ENCODE measurements around the gene EGF.
"Not testable (repeated sequence)": the region's sequence is repeated elsewhere in the genome, so short reads cannot be mapped to it uniquely, and the experiment has no call there.

EGF gene

GRCh38 chr4:109931318-109931717 lies 18.6 kb downstream of the EGF start:
- no peak for DNase-seq
- Histone ChIP-seq H3K9me3 (ENCODE audit: insufficient read depth, low read depth, low read length) (no peaks in the 10 kb centered on the region), H2BK5ac (ENCODE audit: low read depth, low read length, poor library complexity) (no peak overlapping the region), H3K79me2 (ENCODE audit: control insufficient read depth, insufficient read depth, low read length, poor library complexity) (no peaks in the 10 kb centered on the region), H2BK12ac (ENCODE audit: low read length) (no peak overlapping the region), H3K9ac (ENCODE audit: low read length) (no peak overlapping the region), H4K91ac (ENCODE audit: low read depth, low read length) (no peak overlapping the region), H3K4me1 (ENCODE audit: control insufficient read depth in 1 of 2, insufficient read depth in 2 of 2, low read length in 2 of 2) (peaks cover 0 to 3% of the 10 kb centered on the region in 2 experiments), H3K4ac (ENCODE audit: low read depth, low read length) (no peak overlapping the region), H4K12ac (ENCODE audit: low read depth, low read length) (no peak overlapping the region), H2AFZ (ENCODE audit: insufficient read depth, low read length, poor library complexity) (no peak overlapping the region), H3K14ac (ENCODE audit: low read length) (no peak overlapping the region), H2BK120ac (ENCODE audit: insufficient read depth, low read length, poor library complexity) (no peak overlapping the region), H3K4me3 (ENCODE audit: low read depth, low read length) (no peak overlapping the region), H3K27ac (ENCODE audit: low read depth, low read length) (no peak overlapping the region), H4K8ac (ENCODE audit: low read depth, low read length) (no peak overlapping the region), H3K23ac (ENCODE audit: low read length) (no peak overlapping the region), H3K27me3 (ENCODE audit: insufficient read depth, low read length) (no peaks in the 10 kb centered on the region), H3K36me3 (ENCODE audit: control insufficient read depth in 1 of 2, insufficient read depth in 2 of 2, low read length in 2 of 2) (no peaks in the 10 kb centered on the region), H3K4me2 (ENCODE audit: low read length) (no peak overlapping the region), H3K79me1 (ENCODE audit: low read length) (no peaks in the 10 kb centered on the region), H2AK5ac (ENCODE audit: low read length) (no peak overlapping the region), H3K18ac (ENCODE audit: low read length) (no peak overlapping the region)
- no CpG with 5 or more reads among the region's 4 CpGs for WGBS (ENCODE audit: extremely low coverage, insufficient coverage, insufficient read length)

- H3K9ac ChIP-seq (ENCODE audit: low read length); H2BK120ac ChIP-seq (ENCODE audit: insufficient read depth, low read length, poor library complexity); H4K12ac ChIP-seq (ENCODE audit: low read depth, low read length): not testable (repeated sequence)
These were observed 24.7 kb downstream of the EGF start for GRCh38 chr4:109937352-109937751.

GRCh38 chr4:109939190-109939589 lies 26.5 kb downstream of the EGF start:
- Histone ChIP-seq H2BK12ac (ENCODE audit: low read length) (no peak overlapping the region), H4K8ac (ENCODE audit: low read depth, low read length) (no peak overlapping the region), H3K23ac (ENCODE audit: low read length) (no peak overlapping the region), H2BK120ac (ENCODE audit: insufficient read depth, low read length, poor library complexity) (no peak overlapping the region), H3K9ac (ENCODE audit: low read length) (no peak overlapping the region), H3K27ac (ENCODE audit: low read depth, low read length) (no peak overlapping the region), H2BK5ac (ENCODE audit: low read depth, low read length, poor library complexity) (no peak overlapping the region), H3K4me2 (ENCODE audit: low read length) (no peak overlapping the region), H4K91ac (ENCODE audit: low read depth, low read length) (no peak overlapping the region), H3K18ac (ENCODE audit: low read length) (no peak overlapping the region), H3K4ac (ENCODE audit: low read depth, low read length) (no peak overlapping the region), H2AFZ (ENCODE audit: insufficient read depth, low read length, poor library complexity) (no peak overlapping the region), H3K79me1 (ENCODE audit: low read length) (no peaks in the 10 kb centered on the region), H3K4me1 (ENCODE audit: control insufficient read depth in 1 of 2, insufficient read depth in 2 of 2, low read length in 2 of 2) (no peaks in the 10 kb centered on the region), H4K12ac (ENCODE audit: low read depth, low read length) (no peak overlapping the region), H3K36me3 (ENCODE audit: control insufficient read depth in 1 of 2, insufficient read depth in 2 of 2, low read length in 2 of 2) (no peaks in the 10 kb centered on the region), H3K4me3 (ENCODE audit: low read depth, low read length) (no peak overlapping the region), H3K14ac (ENCODE audit: low read length) (no peak overlapping the region), H3K9me3 (ENCODE audit: insufficient read depth, low read depth, low read length) (no peaks in the 10 kb centered on the region), H2AK5ac (ENCODE audit: low read length) (no peak overlapping the region), H3K27me3 (ENCODE audit: insufficient read depth, low read length) (no peaks in the 10 kb centered on the region), H3K79me2 (ENCODE audit: control insufficient read depth, insufficient read depth, low read length, poor library complexity) (no peaks in the 10 kb centered on the region)
- no CpG with 5 or more reads among the region's 7 CpGs for WGBS (ENCODE audit: extremely low coverage, insufficient coverage, insufficient read length)
- no peak for DNase-seq

More at GRCh38 chr4:109937352-109937751, 24.7 kb downstream of the EGF start:
- H3K4ac ChIP-seq (ENCODE audit: low read depth, low read length); H2BK12ac ChIP-seq (ENCODE audit: low read length); H3K9me3 ChIP-seq (ENCODE audit: insufficient read depth, low read depth, low read length); H3K4me2 ChIP-seq (ENCODE audit: low read length); H2AK5ac ChIP-seq (ENCODE audit: low read length); H3K18ac ChIP-seq (ENCODE audit: low read length); H3K79me2 ChIP-seq (ENCODE audit: control insufficient read depth, insufficient read depth, low read length, poor library complexity); H3K4me3 ChIP-seq (ENCODE audit: low read depth, low read length); H3K36me3 ChIP-seq (ENCODE audit: control insufficient read depth in 1 of 2, insufficient read depth in 2 of 2, low read length in 2 of 2); H2AFZ ChIP-seq (ENCODE audit: insufficient read depth, low read length, poor library complexity); H3K27me3 ChIP-seq (ENCODE audit: insufficient read depth, low read length); H3K4me1 ChIP-seq (ENCODE audit: control insufficient read depth in 1 of 2, insufficient read depth in 2 of 2, low read length in 2 of 2); H4K8ac ChIP-seq (ENCODE audit: low read depth, low read length); DNase-seq; H3K23ac ChIP-seq (ENCODE audit: low read length); H2BK5ac ChIP-seq (ENCODE audit: low read depth, low read length, poor library complexity); H3K79me1 ChIP-seq (ENCODE audit: low read length); H3K14ac ChIP-seq (ENCODE audit: low read length); H3K27ac ChIP-seq (ENCODE audit: low read depth, low read length); H4K91ac ChIP-seq (ENCODE audit: low read depth, low read length): not testable (repeated sequence)
- WGBS (ENCODE audit: extremely low coverage, insufficient coverage, insufficient read length): no CpG with 5 or more reads among the region's 3 CpGs

- no peak overlapping the region for H3K4ac ChIP-seq (ENCODE audit: low read depth, low read length)
- H3K4me3 ChIP-seq (ENCODE audit: low read depth, low read length): no peak overlapping the region
- H3K27me3 ChIP-seq (ENCODE audit: insufficient read depth, low read length): no peaks in the 10 kb centered on the region
- H2BK5ac ChIP-seq (ENCODE audit: low read depth, low read length, poor library complexity): no peak overlapping the region
- DNase-seq: no peak
- no CpG with 5 or more reads among the region's 4 CpGs for WGBS (ENCODE audit: extremely low coverage, insufficient coverage, insufficient read length)
- no peak overlapping the region for H2BK12ac ChIP-seq (ENCODE audit: low read length)
- no peak overlapping the region for H2AK5ac ChIP-seq (ENCODE audit: low read length)
- no peak overlapping the region for H4K91ac ChIP-seq (ENCODE audit: low read depth, low read length)
- no peak overlapping the region for H3K23ac ChIP-seq (ENCODE audit: low read length)
- no peaks in the 10 kb centered on the region for H3K79me2 ChIP-seq (ENCODE audit: control insufficient read depth, insufficient read depth, low read length, poor library complexity)
- no peaks in the 10 kb centered on the region for H3K9me3 ChIP-seq (ENCODE audit: insufficient read depth, low read depth, low read length)
- no peak overlapping the region for H3K9ac ChIP-seq (ENCODE audit: low read length)
- no peak overlapping the region for H3K14ac ChIP-seq (ENCODE audit: low read length)
- no peak overlapping the region for H3K18ac ChIP-seq (ENCODE audit: low read length)
- H2BK120ac ChIP-seq (ENCODE audit: insufficient read depth, low read length, poor library complexity): no peak overlapping the region
- no peaks in the 10 kb centered on the region for H3K79me1 ChIP-seq (ENCODE audit: low read length)
- H4K12ac ChIP-seq (ENCODE audit: low read depth, low read length): no peak overlapping the region
- H3K36me3 ChIP-seq (ENCODE audit: control insufficient read depth in 1 of 2, insufficient read depth in 2 of 2, low read length in 2 of 2): no peaks in the 10 kb centered on the region
- no peak overlapping the region for H3K4me2 ChIP-seq (ENCODE audit: low read length)
- H3K27ac ChIP-seq (ENCODE audit: low read depth, low read length): no peak overlapping the region
- H2AFZ ChIP-seq (ENCODE audit: insufficient read depth, low read length, poor library complexity): no peak overlapping the region
- no peaks in the 10 kb centered on the region for H3K4me1 ChIP-seq (ENCODE audit: control insufficient read depth in 1 of 2, insufficient read depth in 2 of 2, low read length in 2 of 2)
- H4K8ac ChIP-seq (ENCODE audit: low read depth, low read length): no peak overlapping the region
These were observed 29.7 kb downstream of the EGF start for GRCh38 chr4:109942292-109942926.

Measured in trophoblast cell (in vitro differentiated cells and primary cell).